HCT116 (cell line): Measurements from ENCODE around the gene RAMAC. TPM values are rescaled to one million over a fixed set of nuclear protein-coding genes. Genes with fewer than 3 reads are reported as not detected.

Experiments
- ATAC-seq: fragments of 200-7000 bp; cut with Tn5 transposase; 2 replicates; pipeline ENCODE4 v1.9.1; 2020; ENCODE audit warnings: mild to moderate bottlenecking, moderate library complexity
- BruUV-seq: library from RNA; stranded (reverse); fragments of 400-500 nt; replicated peaks from 2 replicates; lab custom pipeline; 2021; lab: Mats Ljungman, UMichigan
- CTCF ChIA-PET: fragments of 300-600 bp; sonication (Branson Sonifier 250); formaldehyde crosslinking; loops from one replicate; lab custom pipeline; 2021; ENCODE audit warnings: antibody characterized with exemption; lab: Charles Lee
- POLR2A ChIA-PET: fragments of 300-600, 350-600 bp; sonication (Branson Sonifier 250); formaldehyde crosslinking; loops from one replicate; lab custom pipeline; 2021; ENCODE audit warnings: antibody characterized with exemption; lab: Charles Lee
- RAD21 ChIA-PET, 2 experiments: fragments of 300-600 bp; sonication (Branson Sonifier 250); formaldehyde crosslinking; loops; one replicate each; lab custom pipeline; 2023; ENCODE audit warnings: low total read pairs in 2 of 2; ENCODE audit not compliant: uncharacterized antibody in 2 of 2, unreplicated experiment in 2 of 2, low non-redundant PET in 1 of 2; lab: Charles Lee
- DNase-seq: peaks from one replicate; pipeline ENCODE4 v3.0.0-alpha.2; 2010; ENCODE audit warnings: low read depth, low spot score
- H2AFZ ChIP-seq: fragments of 200-600 bp; shearing (Covaris generic), sonication (generic); 2 replicates; pipeline ENCODE4 v1.6.1; 2017; ENCODE audit warnings: low read depth, mixed run types, mixed read lengths, antibody characterized with exemption, low read length; ENCODE audit not compliant: poor library complexity, severe bottlenecking
- H3K27ac ChIP-seq: 2 replicates; pipeline ENCODE4 v1.5.1; 2012; ENCODE audit warnings: low read depth, low read length
- H3K27me3 ChIP-seq: fragments of 200-600 bp; sonication (generic); 2 replicates; pipeline ENCODE4 v1.6.1; 2016; ENCODE audit warnings: mixed run types, low read length, mixed read lengths; ENCODE audit not compliant: insufficient read depth
- H3K36me3 ChIP-seq, 2 experiments: fragments of 200-500 bp in 1 of 2; fragments of 200-600 bp in 1 of 2; sonication (Bioruptor generic) in 1 of 2; sonication (generic) in 1 of 2; 2 replicates each; pipeline versions ENCODE4 v1.5.1 to v1.6.1; 2014 to 2016; ENCODE audit warnings: low read length in 2 of 2, inconsistent platforms in 1 of 2, mixed read lengths in 1 of 2, mixed run types in 1 of 2; ENCODE audit not compliant: insufficient read depth in 2 of 2, control insufficient read depth in 1 of 2
- H3K4me1 ChIP-seq, 2 experiments: fragments of 200-600 bp in 1 of 2; sonication (generic) in 1 of 2; 2 replicates each; pipeline versions ENCODE4 v1.5.1 to v1.6.1; 2012 to 2017; ENCODE audit warnings: low read length in 2 of 2, inconsistent platforms in 1 of 2, mild to moderate bottlenecking in 1 of 2, mixed read lengths in 1 of 2, mixed run types in 1 of 2, moderate library complexity in 1 of 2; ENCODE audit not compliant: insufficient read depth in 2 of 2, control insufficient read depth in 1 of 2
- H3K4me2 ChIP-seq: fragments of 200-600 bp; sonication (generic); 2 replicates; pipeline ENCODE4 v1.6.1; 2017; ENCODE audit warnings: mixed run types, low read length, mixed read lengths
- H3K4me3 ChIP-seq, 2 experiments: fragments of 200-600 bp in 1 of 2; sonication (generic) in 1 of 2; replicated peaks in 1 of 2; 2 replicates each; pipeline ENCODE4 v1.5.1; 2011 to 2016; ENCODE audit warnings: low read length in 2 of 2, control low read depth in 1 of 2, low read depth in 1 of 2, mild to moderate bottlenecking in 1 of 2, mixed read lengths in 1 of 2, mixed run types in 1 of 2
- H3K79me2 ChIP-seq: fragments of 200-600 bp; sonication (generic); 2 replicates; pipeline ENCODE4 v1.6.1; 2017; ENCODE audit warnings: mild to moderate bottlenecking, mixed run types, low read length, moderate library complexity, mixed read lengths; ENCODE audit not compliant: insufficient read depth
- H3K9ac ChIP-seq: fragments of 200-600 bp; sonication (generic); 2 replicates; pipeline ENCODE4 v1.6.1; 2016; ENCODE audit warnings: low read length, mixed read lengths
- H3K9me2 ChIP-seq: fragments of 200-600 bp; sonication (generic), shearing (Covaris generic); 2 replicates; pipeline ENCODE4 v1.6.1; 2017; ENCODE audit warnings: mixed run types, mild to moderate bottlenecking, moderate library complexity; ENCODE audit not compliant: insufficient read depth
- H3K9me3 ChIP-seq, 2 experiments: fragments of 200-500 bp in 1 of 2; fragments of 200-600 bp in 1 of 2; sonication (Bioruptor generic) in 1 of 2; sonication (generic) in 1 of 2; 2 replicates each; pipeline ENCODE4 v1.6.1; 2014 to 2017; ENCODE audit warnings: low read length in 2 of 2, mixed read lengths in 2 of 2, inconsistent platforms in 1 of 2, low read depth in 1 of 2, mild to moderate bottlenecking in 1 of 2, mixed run types in 1 of 2, moderate library complexity in 1 of 2; ENCODE audit not compliant: control insufficient read depth in 1 of 2, insufficient read depth in 1 of 2
- H4K20me1 ChIP-seq: fragments of 200-600 bp; sonication (generic), shearing (Covaris generic); 2 replicates; pipeline ENCODE4 v1.6.1; 2017; ENCODE audit warnings: mixed run types, mild to moderate bottlenecking, moderate library complexity; ENCODE audit not compliant: insufficient read depth
- CEBPB ChIP-seq: IDR thresholded peaks from 2 replicates; pipeline ENCODE4 v1.6.1; 2012; ENCODE audit warnings: low read depth
- EZH2 ChIP-seq: fragments of 200-600 bp; sonication (generic); IDR thresholded peaks from 2 replicates; pipeline ENCODE4 v1.6.1; 2017; ENCODE audit warnings: antibody characterized with exemption, mixed run types
- EZH2phosphoT487 ChIP-seq: fragments of 200-600 bp; IDR thresholded peaks from 2 replicates; pipeline ENCODE4 v1.6.1; 2018; ENCODE audit warnings: antibody characterized with exemption, borderline replicate concordance
- FOSL1 ChIP-seq: IDR thresholded peaks from 2 replicates; pipeline ENCODE4 v1.6.1; 2012; ENCODE audit warnings: low read depth
- JUND ChIP-seq: IDR thresholded peaks from 2 replicates; pipeline ENCODE4 v1.6.1; 2012
- POLR2A ChIP-seq: IDR thresholded peaks from 2 replicates; pipeline ENCODE4 v1.7.0; 2011; ENCODE audit warnings: borderline replicate concordance; ENCODE audit not compliant: insufficient read depth, insufficient read length; ENCODE audit errors: extremely low read depth
- POLR2AphosphoS5 ChIP-seq: IDR thresholded peaks from 2 replicates; pipeline ENCODE4 v1.6.1; 2011; ENCODE audit warnings: mild to moderate bottlenecking, low read depth, low read length, moderate library complexity
- RAD21 ChIP-seq: IDR thresholded peaks from 2 replicates; pipeline ENCODE4 v1.6.1; 2012; ENCODE audit warnings: low read depth, mild to moderate bottlenecking
- SIN3A ChIP-seq: IDR thresholded peaks from 2 replicates; pipeline ENCODE4 v1.6.1; 2012; ENCODE audit warnings: low read depth
- SP1 ChIP-seq: IDR thresholded peaks from 2 replicates; pipeline ENCODE4 v1.6.1; 2012; ENCODE audit warnings: low read depth
- SRF ChIP-seq: IDR thresholded peaks from 2 replicates; pipeline ENCODE4 v1.6.1; 2012; ENCODE audit warnings: low read depth
- TCF7L2 ChIP-seq: IDR thresholded peaks from 2 replicates; pipeline ENCODE4 v1.7.0; 2011; ENCODE audit warnings: borderline replicate concordance, inconsistent platforms; ENCODE audit not compliant: insufficient read depth, insufficient read length; ENCODE audit errors: extremely low read depth
- YY1 ChIP-seq: IDR thresholded peaks from 2 replicates; pipeline ENCODE4 v1.6.1; 2011; ENCODE audit warnings: low read length, low read depth, moderate library complexity, mild to moderate bottlenecking; ENCODE audit not compliant: insufficient replicate concordance; ENCODE audit errors: extremely low read depth
- ZFX ChIP-seq: fragments of 450-650 bp; IDR thresholded peaks from 2 replicates; pipeline ENCODE4 v1.6.1; 2017
- ZNF274 ChIP-seq: fragments of 200-500 bp; sonication (Bioruptor generic); IDR thresholded peaks from 2 replicates; pipeline ENCODE4 v1.6.1; 2014; ENCODE audit warnings: mild to moderate bottlenecking, low read depth, low read length, inconsistent platforms
- intact Hi-C: fragments of 100-400 bp; cut with micrococcal nuclease; formaldehyde crosslinking; loops from 2 replicates; pipeline ENCODE4 v1.10.0; 2022
- total RNA-seq: library from RNA; stranded (reverse); gene quantifications from one replicate; pipeline ENCODE4 v1.2.1, GENCODE V29; 2021; ENCODE audit not compliant: unreplicated experiment
- TF ChIP-seq, protein P1 (sequence below), 3 experiments: fragments of 200-600 bp in 1 of 3; sonication (generic) in 1 of 3; IDR thresholded peaks in 2 of 3; conservative IDR thresholded peaks in 1 of 3; 2 replicates each; pipeline ENCODE4 v1.5.1; 2012 to 2017; ENCODE audit warnings: low read depth in 2 of 3, low read length in 2 of 3, antibody characterized with exemption in 1 of 3, borderline replicate concordance in 1 of 3, control low read depth in 1 of 3, mild to moderate bottlenecking in 1 of 3, mixed read lengths in 1 of 3, mixed run types in 1 of 3, moderate library complexity in 1 of 3; ENCODE audit not compliant: insufficient read depth in 1 of 3
- TF ChIP-seq, protein P2 (sequence below): IDR thresholded peaks from 2 replicates; pipeline ENCODE4 v1.6.1; 2012
- TF ChIP-seq, protein P3 (sequence below): IDR thresholded peaks from 2 replicates; pipeline ENCODE4 v1.6.1; 2012
- TF ChIP-seq, protein P4 (sequence below): IDR thresholded peaks from 2 replicates; pipeline ENCODE4 v1.6.1; 2012; ENCODE audit warnings: low read depth
- TF ChIP-seq, protein P5 (sequence below): IDR thresholded peaks from 2 replicates; pipeline ENCODE4 v1.6.1; 2011; ENCODE audit warnings: mild to moderate bottlenecking, low read length, moderate library complexity; ENCODE audit not compliant: insufficient replicate concordance; ENCODE audit errors: extremely low read depth

The RAMAC gene
- total RNA-seq, 1 experiment from 2014 or later = 16.5 TPM

DNA sequence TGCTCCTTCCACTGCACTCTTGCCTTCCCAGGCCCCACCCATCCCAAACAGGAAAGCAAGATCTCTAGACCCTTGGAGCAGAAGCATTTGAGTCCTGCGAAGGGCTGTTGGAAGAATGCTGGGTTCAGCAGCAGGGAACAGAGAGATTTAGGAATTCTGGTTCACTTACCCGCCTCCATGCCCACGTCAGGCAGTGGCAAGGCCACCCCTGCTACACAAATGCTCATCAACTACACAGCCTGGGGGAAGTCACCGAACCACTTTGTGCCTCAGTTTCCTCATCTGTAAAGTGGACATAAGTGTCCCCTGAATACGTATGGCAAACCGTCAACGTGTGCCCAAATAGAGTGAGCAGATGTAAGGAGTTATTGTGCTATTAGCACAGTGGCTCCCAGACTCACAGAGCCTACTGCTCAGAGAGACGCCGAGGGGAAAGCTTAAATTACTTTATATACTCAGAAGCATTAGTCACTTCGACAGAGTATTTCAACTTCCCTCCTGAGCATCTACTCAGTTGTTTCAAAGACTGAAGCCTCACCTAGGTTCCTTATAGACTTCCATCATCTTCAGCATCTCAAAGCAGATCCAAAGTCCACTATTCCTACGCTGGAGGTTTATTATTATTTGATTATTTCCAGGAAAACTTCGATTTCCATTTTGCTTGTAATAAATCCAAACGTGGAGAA lies 34.4 kb upstream of the RAMAC start:
- no peaks in the 10 kb centered on the region for H3K9me2 ChIP-seq
- TF ChIP-seq, protein P1, sequence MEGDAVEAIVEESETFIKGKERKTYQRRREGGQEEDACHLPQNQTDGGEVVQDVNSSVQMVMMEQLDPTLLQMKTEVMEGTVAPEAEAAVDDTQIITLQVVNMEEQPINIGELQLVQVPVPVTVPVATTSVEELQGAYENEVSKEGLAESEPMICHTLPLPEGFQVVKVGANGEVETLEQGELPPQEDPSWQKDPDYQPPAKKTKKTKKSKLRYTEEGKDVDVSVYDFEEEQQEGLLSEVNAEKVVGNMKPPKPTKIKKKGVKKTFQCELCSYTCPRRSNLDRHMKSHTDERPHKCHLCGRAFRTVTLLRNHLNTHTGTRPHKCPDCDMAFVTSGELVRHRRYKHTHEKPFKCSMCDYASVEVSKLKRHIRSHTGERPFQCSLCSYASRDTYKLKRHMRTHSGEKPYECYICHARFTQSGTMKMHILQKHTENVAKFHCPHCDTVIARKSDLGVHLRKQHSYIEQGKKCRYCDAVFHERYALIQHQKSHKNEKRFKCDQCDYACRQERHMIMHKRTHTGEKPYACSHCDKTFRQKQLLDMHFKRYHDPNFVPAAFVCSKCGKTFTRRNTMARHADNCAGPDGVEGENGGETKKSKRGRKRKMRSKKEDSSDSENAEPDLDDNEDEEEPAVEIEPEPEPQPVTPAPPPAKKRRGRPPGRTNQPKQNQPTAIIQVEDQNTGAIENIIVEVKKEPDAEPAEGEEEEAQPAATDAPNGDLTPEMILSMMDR (IDR thresholded peaks at IDR 0.05 in 2 of 3, conservative IDR thresholded peaks at IDR 0.05 in 1 of 3; ENCODE audit: borderline replicate concordance in 1 of 3, insufficient read depth in 1 of 3, low read depth in 2 of 3, low read length in 2 of 3) = no peak
- no peak for TF ChIP-seq RAD21
- TF ChIP-seq FOSL1 = no peak
- no peak for TF ChIP-seq POLR2AphosphoS5
- TF ChIP-seq, protein P2, sequence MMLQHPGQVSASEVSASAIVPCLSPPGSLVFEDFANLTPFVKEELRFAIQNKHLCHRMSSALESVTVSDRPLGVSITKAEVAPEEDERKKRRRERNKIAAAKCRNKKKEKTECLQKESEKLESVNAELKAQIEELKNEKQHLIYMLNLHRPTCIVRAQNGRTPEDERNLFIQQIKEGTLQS = no peak
- TF ChIP-seq POLR2A = no peak
- TF ChIP-seq ZNF274 = no peak
- TF ChIP-seq SP1 = no peak
- no peak for TF ChIP-seq EZH2
- TF ChIP-seq JUND = no peak
- no peak for TF ChIP-seq YY1
- TF ChIP-seq ZFX = no peak
- TF ChIP-seq EZH2phosphoT487 = no peak
- no peak for TF ChIP-seq TCF7L2
- TF ChIP-seq CEBPB = no peak
- TF ChIP-seq SRF = no peak
- TF ChIP-seq, protein P3, sequence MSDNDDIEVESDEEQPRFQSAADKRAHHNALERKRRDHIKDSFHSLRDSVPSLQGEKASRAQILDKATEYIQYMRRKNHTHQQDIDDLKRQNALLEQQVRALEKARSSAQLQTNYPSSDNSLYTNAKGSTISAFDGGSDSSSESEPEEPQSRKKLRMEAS = no peak
- TF ChIP-seq, protein P4, sequence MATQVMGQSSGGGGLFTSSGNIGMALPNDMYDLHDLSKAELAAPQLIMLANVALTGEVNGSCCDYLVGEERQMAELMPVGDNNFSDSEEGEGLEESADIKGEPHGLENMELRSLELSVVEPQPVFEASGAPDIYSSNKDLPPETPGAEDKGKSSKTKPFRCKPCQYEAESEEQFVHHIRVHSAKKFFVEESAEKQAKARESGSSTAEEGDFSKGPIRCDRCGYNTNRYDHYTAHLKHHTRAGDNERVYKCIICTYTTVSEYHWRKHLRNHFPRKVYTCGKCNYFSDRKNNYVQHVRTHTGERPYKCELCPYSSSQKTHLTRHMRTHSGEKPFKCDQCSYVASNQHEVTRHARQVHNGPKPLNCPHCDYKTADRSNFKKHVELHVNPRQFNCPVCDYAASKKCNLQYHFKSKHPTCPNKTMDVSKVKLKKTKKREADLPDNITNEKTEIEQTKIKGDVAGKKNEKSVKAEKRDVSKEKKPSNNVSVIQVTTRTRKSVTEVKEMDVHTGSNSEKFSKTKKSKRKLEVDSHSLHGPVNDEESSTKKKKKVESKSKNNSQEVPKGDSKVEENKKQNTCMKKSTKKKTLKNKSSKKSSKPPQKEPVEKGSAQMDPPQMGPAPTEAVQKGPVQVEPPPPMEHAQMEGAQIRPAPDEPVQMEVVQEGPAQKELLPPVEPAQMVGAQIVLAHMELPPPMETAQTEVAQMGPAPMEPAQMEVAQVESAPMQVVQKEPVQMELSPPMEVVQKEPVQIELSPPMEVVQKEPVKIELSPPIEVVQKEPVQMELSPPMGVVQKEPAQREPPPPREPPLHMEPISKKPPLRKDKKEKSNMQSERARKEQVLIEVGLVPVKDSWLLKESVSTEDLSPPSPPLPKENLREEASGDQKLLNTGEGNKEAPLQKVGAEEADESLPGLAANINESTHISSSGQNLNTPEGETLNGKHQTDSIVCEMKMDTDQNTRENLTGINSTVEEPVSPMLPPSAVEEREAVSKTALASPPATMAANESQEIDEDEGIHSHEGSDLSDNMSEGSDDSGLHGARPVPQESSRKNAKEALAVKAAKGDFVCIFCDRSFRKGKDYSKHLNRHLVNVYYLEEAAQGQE = no peak
- TF ChIP-seq SIN3A = no peak
- TF ChIP-seq, protein P5, sequence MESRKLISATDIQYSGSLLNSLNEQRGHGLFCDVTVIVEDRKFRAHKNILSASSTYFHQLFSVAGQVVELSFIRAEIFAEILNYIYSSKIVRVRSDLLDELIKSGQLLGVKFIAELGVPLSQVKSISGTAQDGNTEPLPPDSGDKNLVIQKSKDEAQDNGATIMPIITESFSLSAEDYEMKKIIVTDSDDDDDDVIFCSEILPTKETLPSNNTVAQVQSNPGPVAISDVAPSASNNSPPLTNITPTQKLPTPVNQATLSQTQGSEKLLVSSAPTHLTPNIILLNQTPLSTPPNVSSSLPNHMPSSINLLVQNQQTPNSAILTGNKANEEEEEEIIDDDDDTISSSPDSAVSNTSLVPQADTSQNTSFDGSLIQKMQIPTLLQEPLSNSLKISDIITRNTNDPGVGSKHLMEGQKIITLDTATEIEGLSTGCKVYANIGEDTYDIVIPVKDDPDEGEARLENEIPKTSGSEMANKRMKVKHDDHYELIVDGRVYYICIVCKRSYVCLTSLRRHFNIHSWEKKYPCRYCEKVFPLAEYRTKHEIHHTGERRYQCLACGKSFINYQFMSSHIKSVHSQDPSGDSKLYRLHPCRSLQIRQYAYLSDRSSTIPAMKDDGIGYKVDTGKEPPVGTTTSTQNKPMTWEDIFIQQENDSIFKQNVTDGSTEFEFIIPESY = no peak
- no peak overlapping the region for H3K4me3 ChIP-seq
- POLR2A ChIA-PET = no interaction called here
- CTCF ChIA-PET = no interaction called here
- no peaks in the 10 kb centered on the region for H3K4me1 ChIP-seq
- no peak overlapping the region for H3K27ac ChIP-seq
- no peak for ATAC-seq
- no peaks in the 10 kb centered on the region for H3K9me3 ChIP-seq
- H3K27me3 ChIP-seq = no peaks in the 10 kb centered on the region
- H3K4me2 ChIP-seq = no peak overlapping the region
- RAD21 ChIA-PET = no interaction called here
- intact Hi-C loops = no loop called here
- H3K79me2 ChIP-seq = no peaks in the 10 kb centered on the region
- BruUV-seq = no TSS peak
- H2AFZ ChIP-seq = no peak overlapping the region
- DNase-seq = no peak
- no peaks in the 10 kb centered on the region for H4K20me1 ChIP-seq
- H3K36me3 ChIP-seq = no peaks in the 10 kb centered on the region
- H3K9ac ChIP-seq = no peak overlapping the region
